Measurements from ENCODE around the gene CDK9.

DNA sequence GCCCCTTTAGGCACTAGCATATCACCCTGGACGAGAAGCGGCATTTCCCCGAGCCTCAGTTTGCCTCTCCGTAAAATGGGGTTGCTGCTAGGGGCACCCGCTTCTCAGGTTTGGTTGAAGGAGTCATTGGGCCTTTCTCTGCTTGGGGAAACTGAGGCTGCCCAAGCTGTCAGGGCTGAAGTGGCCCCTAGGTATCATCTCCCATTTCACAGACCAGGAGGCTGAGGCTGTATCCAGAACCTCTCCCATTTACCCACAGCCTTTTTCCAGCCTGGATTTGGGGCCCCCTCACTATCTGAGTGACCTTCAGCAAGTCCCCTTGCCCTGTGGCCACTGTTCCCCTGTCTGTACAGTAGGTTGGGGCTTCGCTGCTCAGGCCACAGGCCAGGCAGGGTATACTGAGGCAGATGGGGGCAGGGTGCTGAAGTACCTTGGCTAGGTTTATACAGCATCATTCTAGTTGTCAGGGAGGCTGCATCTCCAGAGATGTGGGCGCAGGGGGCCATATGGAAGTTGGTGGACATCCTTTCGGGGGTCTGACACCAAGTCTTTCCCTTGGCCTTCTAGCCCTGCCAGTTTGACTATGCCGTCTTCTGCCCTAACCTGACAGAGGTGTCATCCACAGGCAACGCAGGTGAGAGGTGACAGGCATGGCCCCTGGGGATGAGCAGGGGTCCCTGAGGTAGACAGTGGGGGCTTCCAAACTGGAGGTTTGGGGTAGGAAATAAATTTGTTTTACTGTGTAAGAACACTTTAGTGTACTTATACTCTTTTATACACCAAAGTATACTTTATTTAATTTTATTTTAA, 24.7 kb downstream of the CDK9 start:
- TF ChIP-seq, protein P1, sequence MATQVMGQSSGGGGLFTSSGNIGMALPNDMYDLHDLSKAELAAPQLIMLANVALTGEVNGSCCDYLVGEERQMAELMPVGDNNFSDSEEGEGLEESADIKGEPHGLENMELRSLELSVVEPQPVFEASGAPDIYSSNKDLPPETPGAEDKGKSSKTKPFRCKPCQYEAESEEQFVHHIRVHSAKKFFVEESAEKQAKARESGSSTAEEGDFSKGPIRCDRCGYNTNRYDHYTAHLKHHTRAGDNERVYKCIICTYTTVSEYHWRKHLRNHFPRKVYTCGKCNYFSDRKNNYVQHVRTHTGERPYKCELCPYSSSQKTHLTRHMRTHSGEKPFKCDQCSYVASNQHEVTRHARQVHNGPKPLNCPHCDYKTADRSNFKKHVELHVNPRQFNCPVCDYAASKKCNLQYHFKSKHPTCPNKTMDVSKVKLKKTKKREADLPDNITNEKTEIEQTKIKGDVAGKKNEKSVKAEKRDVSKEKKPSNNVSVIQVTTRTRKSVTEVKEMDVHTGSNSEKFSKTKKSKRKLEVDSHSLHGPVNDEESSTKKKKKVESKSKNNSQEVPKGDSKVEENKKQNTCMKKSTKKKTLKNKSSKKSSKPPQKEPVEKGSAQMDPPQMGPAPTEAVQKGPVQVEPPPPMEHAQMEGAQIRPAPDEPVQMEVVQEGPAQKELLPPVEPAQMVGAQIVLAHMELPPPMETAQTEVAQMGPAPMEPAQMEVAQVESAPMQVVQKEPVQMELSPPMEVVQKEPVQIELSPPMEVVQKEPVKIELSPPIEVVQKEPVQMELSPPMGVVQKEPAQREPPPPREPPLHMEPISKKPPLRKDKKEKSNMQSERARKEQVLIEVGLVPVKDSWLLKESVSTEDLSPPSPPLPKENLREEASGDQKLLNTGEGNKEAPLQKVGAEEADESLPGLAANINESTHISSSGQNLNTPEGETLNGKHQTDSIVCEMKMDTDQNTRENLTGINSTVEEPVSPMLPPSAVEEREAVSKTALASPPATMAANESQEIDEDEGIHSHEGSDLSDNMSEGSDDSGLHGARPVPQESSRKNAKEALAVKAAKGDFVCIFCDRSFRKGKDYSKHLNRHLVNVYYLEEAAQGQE (IDR thresholded peaks at IDR 0.05; ENCODE audit: unreplicated experiment): no peak
- TF ChIP-seq, protein P2, sequence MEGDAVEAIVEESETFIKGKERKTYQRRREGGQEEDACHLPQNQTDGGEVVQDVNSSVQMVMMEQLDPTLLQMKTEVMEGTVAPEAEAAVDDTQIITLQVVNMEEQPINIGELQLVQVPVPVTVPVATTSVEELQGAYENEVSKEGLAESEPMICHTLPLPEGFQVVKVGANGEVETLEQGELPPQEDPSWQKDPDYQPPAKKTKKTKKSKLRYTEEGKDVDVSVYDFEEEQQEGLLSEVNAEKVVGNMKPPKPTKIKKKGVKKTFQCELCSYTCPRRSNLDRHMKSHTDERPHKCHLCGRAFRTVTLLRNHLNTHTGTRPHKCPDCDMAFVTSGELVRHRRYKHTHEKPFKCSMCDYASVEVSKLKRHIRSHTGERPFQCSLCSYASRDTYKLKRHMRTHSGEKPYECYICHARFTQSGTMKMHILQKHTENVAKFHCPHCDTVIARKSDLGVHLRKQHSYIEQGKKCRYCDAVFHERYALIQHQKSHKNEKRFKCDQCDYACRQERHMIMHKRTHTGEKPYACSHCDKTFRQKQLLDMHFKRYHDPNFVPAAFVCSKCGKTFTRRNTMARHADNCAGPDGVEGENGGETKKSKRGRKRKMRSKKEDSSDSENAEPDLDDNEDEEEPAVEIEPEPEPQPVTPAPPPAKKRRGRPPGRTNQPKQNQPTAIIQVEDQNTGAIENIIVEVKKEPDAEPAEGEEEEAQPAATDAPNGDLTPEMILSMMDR (conservative IDR thresholded peaks at IDR 0.05; ENCODE audit: low read depth in 2 of 2): no peak
- TF ChIP-seq EZH2 (IDR thresholded peaks at IDR 0.05; ENCODE audit: low read depth, unreplicated experiment) (no peak), POLR2AphosphoS5 (IDR thresholded peaks at IDR 0.05; ENCODE audit: low read depth) (no peak), JUNB (IDR thresholded peaks at IDR 0.05; ENCODE audit: unreplicated experiment) (no peak), CREB1 (CRISPR knock-in tag; IDR thresholded peaks at IDR 0.05; ENCODE audit: low read depth) (no peak), STAT1 (IDR thresholded peaks at IDR 0.05; ENCODE audit: unreplicated experiment) (no peak), NANOG (IDR thresholded peaks at IDR 0.05; ENCODE audit: borderline replicate concordance) (no peak)
- TF ChIP-seq, protein P3, sequence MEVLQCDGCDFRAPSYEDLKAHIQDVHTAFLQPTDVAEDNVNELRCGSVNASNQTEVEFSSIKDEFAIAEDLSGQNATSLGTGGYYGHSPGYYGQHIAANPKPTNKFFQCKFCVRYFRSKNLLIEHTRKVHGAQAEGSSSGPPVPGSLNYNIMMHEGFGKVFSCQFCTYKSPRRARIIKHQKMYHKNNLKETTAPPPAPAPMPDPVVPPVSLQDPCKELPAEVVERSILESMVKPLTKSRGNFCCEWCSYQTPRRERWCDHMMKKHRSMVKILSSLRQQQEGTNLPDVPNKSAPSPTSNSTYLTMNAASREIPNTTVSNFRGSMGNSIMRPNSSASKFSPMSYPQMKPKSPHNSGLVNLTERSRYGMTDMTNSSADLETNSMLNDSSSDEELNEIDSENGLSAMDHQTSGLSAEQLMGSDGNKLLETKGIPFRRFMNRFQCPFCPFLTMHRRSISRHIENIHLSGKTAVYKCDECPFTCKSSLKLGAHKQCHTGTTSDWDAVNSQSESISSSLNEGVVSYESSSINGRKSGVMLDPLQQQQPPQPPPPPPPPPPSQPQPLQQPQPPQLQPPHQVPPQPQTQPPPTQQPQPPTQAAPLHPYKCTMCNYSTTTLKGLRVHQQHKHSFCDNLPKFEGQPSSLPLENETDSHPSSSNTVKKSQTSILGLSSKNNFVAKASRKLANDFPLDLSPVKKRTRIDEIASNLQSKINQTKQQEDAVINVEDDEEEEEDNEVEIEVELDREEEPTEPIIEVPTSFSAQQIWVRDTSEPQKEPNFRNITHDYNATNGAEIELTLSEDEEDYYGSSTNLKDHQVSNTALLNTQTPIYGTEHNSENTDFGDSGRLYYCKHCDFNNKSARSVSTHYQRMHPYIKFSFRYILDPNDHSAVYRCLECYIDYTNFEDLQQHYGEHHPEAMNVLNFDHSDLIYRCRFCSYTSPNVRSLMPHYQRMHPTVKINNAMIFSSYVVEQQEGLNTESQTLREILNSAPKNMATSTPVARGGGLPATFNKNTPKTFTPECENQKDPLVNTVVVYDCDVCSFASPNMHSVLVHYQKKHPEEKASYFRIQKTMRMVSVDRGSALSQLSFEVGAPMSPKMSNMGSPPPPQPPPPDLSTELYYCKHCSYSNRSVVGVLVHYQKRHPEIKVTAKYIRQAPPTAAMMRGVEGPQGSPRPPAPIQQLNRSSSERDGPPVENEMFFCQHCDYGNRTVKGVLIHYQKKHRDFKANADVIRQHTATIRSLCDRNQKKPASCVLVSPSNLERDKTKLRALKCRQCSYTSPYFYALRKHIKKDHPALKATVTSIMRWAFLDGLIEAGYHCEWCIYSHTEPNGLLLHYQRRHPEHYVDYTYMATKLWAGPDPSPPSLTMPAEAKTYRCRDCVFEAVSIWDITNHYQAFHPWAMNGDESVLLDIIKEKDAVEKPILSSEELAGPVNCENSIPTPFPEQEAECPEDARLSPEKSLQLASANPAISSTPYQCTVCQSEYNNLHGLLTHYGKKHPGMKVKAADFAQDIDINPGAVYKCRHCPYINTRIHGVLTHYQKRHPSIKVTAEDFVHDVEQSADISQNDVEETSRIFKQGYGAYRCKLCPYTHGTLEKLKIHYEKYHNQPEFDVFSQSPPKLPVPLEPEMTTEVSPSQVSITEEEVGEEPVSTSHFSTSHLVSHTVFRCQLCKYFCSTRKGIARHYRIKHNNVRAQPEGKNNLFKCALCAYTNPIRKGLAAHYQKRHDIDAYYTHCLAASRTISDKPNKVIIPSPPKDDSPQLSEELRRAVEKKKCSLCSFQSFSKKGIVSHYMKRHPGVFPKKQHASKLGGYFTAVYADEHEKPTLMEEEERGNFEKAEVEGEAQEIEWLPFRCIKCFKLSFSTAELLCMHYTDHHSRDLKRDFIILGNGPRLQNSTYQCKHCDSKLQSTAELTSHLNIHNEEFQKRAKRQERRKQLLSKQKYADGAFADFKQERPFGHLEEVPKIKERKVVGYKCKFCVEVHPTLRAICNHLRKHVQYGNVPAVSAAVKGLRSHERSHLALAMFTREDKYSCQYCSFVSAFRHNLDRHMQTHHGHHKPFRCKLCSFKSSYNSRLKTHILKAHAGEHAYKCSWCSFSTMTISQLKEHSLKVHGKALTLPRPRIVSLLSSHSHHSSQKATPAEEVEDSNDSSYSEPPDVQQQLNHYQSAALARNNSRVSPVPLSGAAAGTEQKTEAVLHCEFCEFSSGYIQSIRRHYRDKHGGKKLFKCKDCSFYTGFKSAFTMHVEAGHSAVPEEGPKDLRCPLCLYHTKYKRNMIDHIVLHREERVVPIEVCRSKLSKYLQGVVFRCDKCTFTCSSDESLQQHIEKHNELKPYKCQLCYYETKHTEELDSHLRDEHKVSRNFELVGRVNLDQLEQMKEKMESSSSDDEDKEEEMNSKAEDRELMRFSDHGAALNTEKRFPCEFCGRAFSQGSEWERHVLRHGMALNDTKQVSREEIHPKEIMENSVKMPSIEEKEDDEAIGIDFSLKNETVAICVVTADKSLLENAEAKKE (CRISPR knock-in tag; IDR thresholded peaks at IDR 0.05): no peak
